ENCODE data around the gene CHRNB2.
A peak's percentile ranks its signal among the peaks of the same experiment; 100 is the strongest.
"Not testable (repeated sequence)": the region's sequence is repeated elsewhere in the genome, so short reads cannot be mapped to it uniquely, and the experiment has no call there.

The CHRNB2 gene

DNA sequence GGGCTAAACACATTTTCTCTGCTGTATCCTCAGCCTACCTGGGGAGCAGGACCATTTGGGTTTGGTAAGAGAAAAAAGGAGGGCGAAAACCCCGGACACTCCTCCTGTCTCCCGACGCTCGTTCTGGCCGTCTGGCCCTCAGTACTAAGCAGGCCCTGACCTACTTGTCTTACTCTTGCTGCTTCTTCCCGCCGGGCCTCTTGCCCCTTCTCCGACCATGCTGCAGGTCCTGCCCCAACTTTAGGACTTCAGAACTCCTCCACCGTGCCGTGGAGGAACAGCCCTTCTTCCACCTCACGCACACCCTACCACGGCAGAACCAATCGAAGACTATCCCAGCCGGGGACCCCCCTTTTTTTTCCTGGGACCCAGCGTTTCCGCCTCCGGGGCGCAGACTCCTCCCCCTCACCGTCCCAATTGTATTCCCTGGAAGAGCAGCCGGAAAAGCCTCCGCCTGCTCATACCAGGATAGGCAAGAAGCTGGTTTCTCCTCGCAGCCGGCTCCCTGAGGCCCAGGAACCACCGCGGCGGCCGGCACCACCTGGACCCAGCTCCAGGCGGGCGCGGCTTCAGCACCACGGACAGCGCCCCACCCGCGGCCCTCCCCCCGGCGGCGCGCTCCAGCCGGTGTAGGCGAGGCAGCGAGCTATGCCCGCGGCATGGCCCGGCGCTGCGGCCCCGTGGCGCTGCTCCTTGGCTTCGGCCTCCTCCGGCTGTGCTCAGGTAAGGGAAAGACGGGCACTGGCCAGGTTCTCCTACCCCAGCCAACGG lies at the start of gene CHRNB2:
Gene CHRNB2, plus strand, starts transcription at position 393 of the 771 bp plus-strand sequence. Its CDS starts 267 bp downstream, at position 660.
- DNase-seq, result peak; percentile 65

- DNase-seq, result no peak
Observed at GRCh38 chr1:154519591-154519991, 48.0 kb upstream of the CHRNB2 start.

DNA sequence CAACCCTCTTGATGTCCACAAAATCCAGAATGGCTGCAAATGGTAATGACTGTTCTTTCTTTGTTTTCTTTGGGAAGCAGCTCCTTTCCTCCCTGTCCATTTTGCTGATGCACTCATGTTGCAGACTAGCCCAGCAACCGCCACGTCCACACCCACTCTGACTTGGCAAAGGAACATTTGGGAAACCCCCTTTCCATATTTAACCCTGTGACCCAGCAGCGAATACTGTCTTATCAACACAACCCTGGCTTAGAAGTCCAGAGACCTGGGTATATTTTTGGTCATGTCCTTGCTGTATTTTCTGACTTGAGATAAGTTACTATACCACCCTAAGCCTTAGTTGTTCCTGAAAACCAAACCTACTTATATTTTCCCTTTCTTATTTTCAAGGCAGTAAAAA lies 47.2 kb upstream of the CHRNB2 start:
- DNase-seq, result peak; percentile 69

- DNase-seq, result no peak
Observed at GRCh38 chr1:154521695-154522094, 45.9 kb upstream of the CHRNB2 start.

- no peak for DNase-seq
Observed at GRCh38 chr1:154524881-154525280, 42.7 kb upstream of the CHRNB2 start.

DNA sequence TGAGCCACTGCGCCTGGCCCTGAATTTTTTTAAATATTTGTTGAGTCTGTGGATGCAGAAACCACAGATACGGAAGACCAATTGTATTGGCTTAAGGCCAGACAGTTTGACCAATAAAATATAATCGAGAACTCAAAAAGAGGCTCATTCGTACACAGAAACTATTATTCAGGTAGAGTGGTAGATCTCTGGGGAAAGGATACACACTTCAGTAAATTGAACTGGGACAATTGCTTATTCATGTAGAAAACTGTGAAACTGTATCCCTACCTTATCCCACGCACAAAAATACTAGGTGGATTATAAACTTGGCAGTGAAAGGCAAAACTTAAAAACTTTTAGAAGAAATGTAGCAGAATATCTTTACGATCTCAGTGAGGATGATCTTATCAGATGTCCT lies 40.4 kb upstream of the CHRNB2 start:
- DNase-seq, result no peak

- no peak for DNase-seq
Observed at GRCh38 chr1:154529308-154529707, 38.3 kb upstream of the CHRNB2 start.

DNA sequence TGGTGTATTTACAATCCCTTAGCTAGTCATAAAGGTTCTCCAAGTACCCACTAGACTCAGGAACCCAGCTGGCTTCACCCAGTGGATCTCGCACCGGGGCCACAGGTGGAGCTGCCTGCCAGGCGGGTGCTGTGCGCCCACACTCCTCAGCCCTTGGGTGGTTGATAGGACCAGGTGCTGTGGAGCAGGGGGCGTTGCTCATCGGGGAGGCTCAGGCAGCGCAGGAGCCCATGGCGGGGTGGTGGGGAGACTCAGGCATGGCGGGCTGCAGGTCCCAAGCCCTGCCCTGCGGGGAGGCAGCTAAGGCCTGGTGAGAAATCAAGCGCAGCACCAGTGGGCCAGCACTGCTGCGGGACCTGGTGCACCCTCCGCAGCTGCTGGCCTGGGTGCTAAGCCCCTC lies 35.6 kb upstream of the CHRNB2 start:
- DNase-seq, result not testable (repeated sequence)

- DNase-seq, result no peak
Observed at GRCh38 chr1:154533952-154534844, 33.4 kb upstream of the CHRNB2 start.

GRCh38 chr1:154536570-154536969 lies 31.0 kb upstream of the CHRNB2 start:
- no peak for DNase-seq

DNA sequence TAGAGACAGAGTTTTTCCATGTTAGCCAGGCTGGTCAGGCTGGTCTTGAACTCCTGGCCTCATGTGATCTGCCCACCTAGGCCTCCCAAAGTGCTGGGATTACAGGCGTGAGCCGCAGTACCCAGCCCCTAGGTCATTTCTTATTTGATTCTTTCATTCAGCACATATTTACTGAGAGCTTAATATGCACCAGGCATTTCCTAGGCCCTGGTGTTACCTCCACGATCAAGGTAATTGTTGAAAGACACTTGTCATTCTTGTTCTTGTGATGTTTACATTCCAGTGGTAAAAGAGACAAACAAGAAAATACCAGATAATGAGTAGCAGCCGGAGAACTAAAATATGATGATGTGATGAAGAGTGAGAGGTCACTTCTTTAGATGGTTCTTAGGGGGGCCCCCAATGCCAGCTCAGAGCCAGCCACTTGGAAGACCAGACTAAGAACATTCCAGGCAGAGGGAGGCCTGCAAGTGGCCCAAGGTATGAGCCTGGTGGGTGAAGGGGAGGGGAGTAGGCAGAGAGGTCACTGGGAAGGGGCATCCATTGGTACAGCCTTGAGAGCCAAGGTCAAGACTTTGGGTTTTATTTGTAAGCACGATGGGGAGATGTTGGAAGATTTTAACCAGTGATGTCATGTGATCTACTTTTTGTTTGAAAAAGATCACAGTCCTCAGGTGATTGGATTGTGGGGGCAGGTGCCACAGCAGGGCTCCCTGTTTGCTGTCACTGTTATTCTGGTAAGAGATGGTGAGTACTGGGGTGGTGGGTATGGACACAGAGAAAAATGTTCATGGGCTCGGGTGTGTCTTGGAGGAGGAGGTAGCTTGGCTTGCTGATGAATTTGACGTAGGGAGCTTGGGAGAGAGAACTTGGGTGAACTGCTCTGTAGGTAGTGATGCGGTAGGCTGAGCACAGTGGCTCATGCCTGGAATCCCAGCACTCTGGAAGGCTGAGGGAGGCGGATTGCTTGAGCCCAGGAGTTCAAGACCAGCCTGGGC lies 27.8 kb upstream of the CHRNB2 start:
- DNase-seq, result no peak

DNA sequence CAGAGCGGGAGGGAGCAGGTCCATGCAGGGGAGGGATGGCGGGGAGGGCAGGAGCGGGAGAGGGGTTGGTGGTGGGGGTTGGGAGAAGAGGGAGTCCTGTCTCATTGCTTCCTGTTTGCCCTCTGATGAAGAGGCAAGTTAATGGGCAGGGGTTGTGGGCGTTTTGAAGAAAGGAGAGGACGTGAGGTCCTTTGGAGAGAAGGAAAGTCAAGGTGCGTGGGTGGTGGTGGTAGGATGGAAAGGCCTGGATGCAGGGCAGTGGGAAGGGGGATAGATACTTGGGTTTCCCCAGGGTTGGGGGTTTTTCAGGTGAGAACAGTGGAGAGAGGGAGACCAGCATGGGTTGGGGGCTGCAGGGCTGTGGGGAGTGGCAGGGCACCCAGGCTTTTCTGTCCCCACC lies 26.3 kb upstream of the CHRNB2 start:
- DNase-seq, result no peak

GRCh38 chr1:154546264-154547063 lies 21.1 kb upstream of the CHRNB2 start:
- DNase-seq, result peak; percentile 81

GRCh38 chr1:154547105-154547732 lies 20.4 kb upstream of the CHRNB2 start:
- DNase-seq, result no peak

DNA sequence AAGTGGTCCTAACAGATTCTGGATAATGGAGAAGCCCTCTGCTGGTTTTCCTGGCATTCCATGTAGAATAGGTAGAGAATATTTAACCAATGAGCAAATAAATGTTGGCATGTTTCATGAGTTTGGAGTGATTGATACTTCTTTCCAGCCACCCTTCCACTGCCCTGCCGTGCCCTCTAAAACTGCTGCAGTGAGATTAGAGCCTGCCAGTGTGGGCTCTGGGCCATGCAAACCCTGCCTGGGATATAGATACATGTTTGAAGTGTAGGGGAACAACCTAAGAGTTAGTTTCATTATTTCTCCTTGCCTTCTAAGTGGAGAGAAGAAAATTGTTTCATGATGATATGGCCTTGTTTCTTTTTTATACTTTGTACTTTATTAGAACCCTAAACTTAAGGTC lies 19.6 kb upstream of the CHRNB2 start:
- DNase-seq, result no peak

GRCh38 chr1:154549202-154549770 lies 18.3 kb upstream of the CHRNB2 start:
- no peak for DNase-seq

GRCh38 chr1:154550070-154550469 lies 17.5 kb upstream of the CHRNB2 start:
- no peak for DNase-seq

GRCh38 chr1:154550657-154551056 lies 16.9 kb upstream of the CHRNB2 start:
- DNase-seq, result no peak

- no peak for DNase-seq
Observed at GRCh38 chr1:154551474-154551873, 16.1 kb upstream of the CHRNB2 start.

DNA sequence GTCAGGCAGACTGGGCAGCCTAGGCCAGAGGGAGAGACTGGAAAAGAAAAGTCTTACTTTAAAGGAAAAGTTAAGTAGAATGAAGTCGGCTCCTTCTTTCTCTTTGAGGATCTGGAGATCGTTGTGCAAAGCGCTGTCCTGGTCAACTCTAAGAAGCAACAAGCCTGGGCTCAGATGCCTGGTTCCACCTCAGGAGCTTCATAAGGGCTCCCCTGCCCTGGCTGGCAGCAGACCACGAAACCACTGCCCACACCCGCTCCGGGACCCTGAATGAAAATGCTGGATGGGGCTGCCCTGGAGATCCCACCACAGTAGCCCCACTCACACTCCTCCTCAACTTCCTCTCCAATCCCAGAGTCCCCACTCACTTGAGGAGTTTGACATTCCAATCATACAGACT lies 15.5 kb upstream of the CHRNB2 start:
- no peak for DNase-seq

Measured in suppressor macrophage treated with lipopolysaccharide for 4 hours (primary cell).